GM23338 (cell line): Measurements from ENCODE around the gene SLC9A3. TPM values are rescaled to one million over a fixed set of nuclear protein-coding genes. Genes with fewer than 3 reads are reported as not detected.

Experiments used
- ATAC-seq: fragments of 200-7000 bp; cut with Tn5 transposase; 3 replicates; pipeline ENCODE4 v1.9.1; 2020
- DNase-seq: peaks from one replicate; pipeline ENCODE4 v3.0.0-alpha.2; 2015; ENCODE audit warnings: low spot score
- H2AFZ ChIP-seq: fragments of 200-600 bp; sonication (generic); 2 replicates; pipeline ENCODE4 v1.8.0; 2016; ENCODE audit warnings: antibody characterized with exemption, mild to moderate bottlenecking, moderate library complexity
- H3F3A ChIP-seq: fragments of 200-600 bp; sonication (generic); replicated peaks from 2 replicates; pipeline ENCODE4 v1.8.0; 2017; ENCODE audit warnings: antibody characterized with exemption, mixed run types, low read depth
- H3K27ac ChIP-seq: fragments of 200-600 bp; sonication (generic); 2 replicates; pipeline ENCODE4 v1.6.1; 2016; ENCODE audit warnings: low read depth
- H3K27me3 ChIP-seq: fragments of 200-600 bp; sonication (generic); 2 replicates; pipeline ENCODE4 v1.8.0; 2016; ENCODE audit warnings: mild to moderate bottlenecking, mixed run types, moderate library complexity; ENCODE audit not compliant: insufficient read depth
- H3K36me3 ChIP-seq: fragments of 200-600 bp; sonication (generic); 2 replicates; pipeline ENCODE4 v1.8.0; 2016; ENCODE audit warnings: mild to moderate bottlenecking; ENCODE audit not compliant: insufficient read depth
- H3K4me1 ChIP-seq: fragments of 200-600 bp; sonication (generic); 2 replicates; pipeline ENCODE4 v1.8.0; 2016; ENCODE audit warnings: mild to moderate bottlenecking, moderate library complexity; ENCODE audit not compliant: insufficient read depth
- H3K4me2 ChIP-seq: fragments of 200-600 bp; sonication (generic); 2 replicates; pipeline ENCODE4 v1.7.1; 2017; ENCODE audit warnings: mixed run types
- H3K4me3 ChIP-seq: fragments of 200-600 bp; sonication (generic); 2 replicates; pipeline ENCODE4 v1.6.1; 2016; ENCODE audit warnings: mixed run types
- H3K79me2 ChIP-seq: fragments of 200-600 bp; sonication (generic); replicated peaks from 2 replicates; pipeline ENCODE4 v1.8.0; 2017; ENCODE audit warnings: mild to moderate bottlenecking; ENCODE audit not compliant: insufficient read depth
- H3K9me2 ChIP-seq: fragments of 200-600 bp; sonication (generic); 2 replicates; pipeline ENCODE4 v1.8.0; 2017; ENCODE audit not compliant: insufficient read depth
- H4K20me1 ChIP-seq: fragments of 200-600 bp; sonication (generic); replicated peaks from 2 replicates; pipeline ENCODE4 v1.8.0; 2017; ENCODE audit warnings: mild to moderate bottlenecking; ENCODE audit not compliant: insufficient read depth
- H3K27ac Mint-ChIP-seq: 2 replicates; pipeline ENCODE4 v1.8.0; 2020; ENCODE audit warnings: inconsistent platforms, mild to moderate bottlenecking, moderate library complexity, mixed read lengths
- H3K27me3 Mint-ChIP-seq: 3 replicates; pipeline ENCODE4 v1.8.0; 2022; ENCODE audit warnings: low read depth, mild to moderate bottlenecking, moderate library complexity, mixed read lengths, inconsistent platforms; ENCODE audit not compliant: insufficient read depth, poor library complexity
- H3K36me3 Mint-ChIP-seq: 3 replicates; pipeline ENCODE4 v1.8.0; 2021; ENCODE audit warnings: low read depth, mild to moderate bottlenecking, inconsistent platforms, moderate library complexity, mixed read lengths
- H3K4me1 Mint-ChIP-seq: 3 replicates; pipeline ENCODE4 v1.8.0; 2020; ENCODE audit warnings: mild to moderate bottlenecking, inconsistent platforms, mixed read lengths
- H3K4me3 Mint-ChIP-seq: 3 replicates; pipeline ENCODE4 v1.8.0; 2021; ENCODE audit warnings: moderate library complexity, mild to moderate bottlenecking, inconsistent platforms, mixed read lengths
- H3K9me3 Mint-ChIP-seq: 3 replicates; pipeline ENCODE4 v1.8.0; 2020; ENCODE audit warnings: moderate library complexity, mild to moderate bottlenecking, inconsistent platforms, mixed read lengths
- CREB1 ChIP-seq: fragments of 250-450 bp; sonication (Bioruptor Pico); IDR thresholded peaks from 2 replicates; pipeline ENCODE4 v1.5.0; 2020; ENCODE audit warnings: low read depth, mild to moderate bottlenecking, moderate library complexity
- EZH2 ChIP-seq: fragments of 200-600 bp; sonication (generic); IDR thresholded peaks from one replicate; pipeline ENCODE4 v1.8.0; 2017; ENCODE audit warnings: antibody characterized with exemption, mild to moderate bottlenecking, low read depth; ENCODE audit not compliant: unreplicated experiment
- EZH2phosphoT487 ChIP-seq: fragments of 200-600 bp; sonication (generic); IDR thresholded peaks from one replicate; pipeline ENCODE4 v1.8.1; 2018; ENCODE audit warnings: antibody characterized with exemption; ENCODE audit not compliant: unreplicated experiment
- JUNB ChIP-seq: IDR thresholded peaks from one replicate; pipeline ENCODE4 v1.6.1; 2016; ENCODE audit warnings: antibody characterized with exemption; ENCODE audit not compliant: unreplicated experiment
- NANOG ChIP-seq: IDR thresholded peaks from 2 replicates; pipeline ENCODE4 v1.6.1; 2016; ENCODE audit warnings: antibody characterized with exemption, borderline replicate concordance
- POLR2AphosphoS5 ChIP-seq: IDR thresholded peaks from 2 replicates; pipeline ENCODE4 v1.6.1; 2016; ENCODE audit warnings: antibody characterized with exemption, low read depth
- STAT1 ChIP-seq: IDR thresholded peaks from one replicate; pipeline ENCODE4 v1.6.1; 2016; ENCODE audit warnings: antibody characterized with exemption; ENCODE audit not compliant: unreplicated experiment
- ZNF114 ChIP-seq: fragments of 250-450 bp; sonication (Bioruptor Pico); IDR thresholded peaks from 2 replicates; pipeline ENCODE4 v1.5.0; 2020; ENCODE audit warnings: mild to moderate bottlenecking, moderate library complexity
- ZNF331 ChIP-seq: fragments of 250-450 bp; sonication (Bioruptor Pico); IDR thresholded peaks from 2 replicates; pipeline ENCODE4 v1.5.0; 2020; ENCODE audit warnings: low read depth, mild to moderate bottlenecking, moderate library complexity
- polyA plus RNA-seq: library from polyadenylated mRNA; unstranded; fragments of >200 nt; fragmentation: Nextera tagmentation; extraction: Ambion mirVana; gene quantifications from 2 replicates; pipeline ENCODE4 v1.2.1, GENCODE V29; 2016
- total RNA-seq: library from RNA; depleted of rRNA; stranded (reverse); fragments of >200 nt; shearing (Covaris generic); gene quantifications from 2 replicates; pipeline ENCODE4 v1.2.3, GENCODE V29; 2014
- TF ChIP-seq, protein P1 (sequence below): fragments of 250-450 bp; sonication (Bioruptor Pico); IDR thresholded peaks from 2 replicates; pipeline ENCODE4 v1.5.0; 2020; ENCODE audit warnings: mild to moderate bottlenecking, moderate library complexity
- TF ChIP-seq, protein P2 (sequence below): IDR thresholded peaks from 2 replicates; pipeline ENCODE4 v1.6.1; 2016; ENCODE audit warnings: antibody characterized with exemption
- TF ChIP-seq, protein P3 (sequence below), 2 experiments: fragments of 200-600 bp in 1 of 2; sonication (generic) in 1 of 2; conservative IDR thresholded peaks; 2 replicates each; pipeline versions ENCODE4 v1.5.1 to v1.6.1; 2016 to 2017; ENCODE audit warnings: antibody characterized with exemption in 2 of 2, low read depth in 2 of 2, mild to moderate bottlenecking in 2 of 2, moderate library complexity in 1 of 2
- TF ChIP-seq, protein P4 (sequence below): IDR thresholded peaks from one replicate; pipeline ENCODE4 v1.6.1; 2018; ENCODE audit warnings: antibody characterized with exemption; ENCODE audit not compliant: unreplicated experiment

Gene SLC9A3
- total and polyA plus RNA-seq, 2 experiments from 2014 or later, result 0.39 to 3.1 TPM

DNA sequence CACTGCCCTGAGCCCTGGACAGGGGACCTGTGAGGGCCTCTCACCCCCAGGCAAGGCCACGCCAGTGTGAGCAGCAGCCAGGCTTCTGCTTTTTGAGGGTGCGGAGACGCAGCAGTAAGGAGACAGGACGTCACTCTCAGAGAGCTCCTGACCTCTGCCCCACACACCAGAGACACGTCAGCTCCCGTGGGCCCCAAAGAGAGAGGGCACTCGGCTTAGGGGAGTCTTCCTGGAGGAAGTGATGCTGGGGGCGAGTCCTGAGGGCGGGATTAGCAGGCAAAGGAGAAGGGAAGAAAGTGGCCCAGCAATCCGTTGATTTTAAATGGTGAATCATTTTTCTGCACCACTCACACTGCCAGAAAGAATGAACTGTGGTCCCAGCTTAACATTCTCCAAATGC, 24.0 kb upstream of the SLC9A3 start:
- no peak for ATAC-seq
- Histone ChIP-seq H3K79me2 (no peaks in the 10 kb centered on the region), H3K4me1 (no peaks in the 10 kb centered on the region), H3K27ac (no peak overlapping the region), H3K4me2 (no peak overlapping the region), H4K20me1 (no peaks in the 10 kb centered on the region), H3K9me2 (no peaks in the 10 kb centered on the region), H2AFZ (no peak overlapping the region), H3F3A (no peaks in the 10 kb centered on the region), H3K27me3 (peaks cover 12% of the 10 kb centered on the region; the same call in 1 of the 2 replicates), H3K4me3 (no peak overlapping the region), H3K36me3 (no peaks in the 10 kb centered on the region)
- H3K27me3 Mint-ChIP-seq, result peaks cover 17% of the 10 kb centered on the region
- no peaks in the 10 kb centered on the region for H3K4me1 Mint-ChIP-seq
- peaks cover 6% of the 10 kb centered on the region; the same call in 2 of the 3 replicates for H3K9me3 Mint-ChIP-seq
- DNase-seq, result no peak
- TF ChIP-seq NANOG, result no peak
- TF ChIP-seq EZH2phosphoT487, result no peak
- no peak for TF ChIP-seq POLR2AphosphoS5
- TF ChIP-seq, protein P1, sequence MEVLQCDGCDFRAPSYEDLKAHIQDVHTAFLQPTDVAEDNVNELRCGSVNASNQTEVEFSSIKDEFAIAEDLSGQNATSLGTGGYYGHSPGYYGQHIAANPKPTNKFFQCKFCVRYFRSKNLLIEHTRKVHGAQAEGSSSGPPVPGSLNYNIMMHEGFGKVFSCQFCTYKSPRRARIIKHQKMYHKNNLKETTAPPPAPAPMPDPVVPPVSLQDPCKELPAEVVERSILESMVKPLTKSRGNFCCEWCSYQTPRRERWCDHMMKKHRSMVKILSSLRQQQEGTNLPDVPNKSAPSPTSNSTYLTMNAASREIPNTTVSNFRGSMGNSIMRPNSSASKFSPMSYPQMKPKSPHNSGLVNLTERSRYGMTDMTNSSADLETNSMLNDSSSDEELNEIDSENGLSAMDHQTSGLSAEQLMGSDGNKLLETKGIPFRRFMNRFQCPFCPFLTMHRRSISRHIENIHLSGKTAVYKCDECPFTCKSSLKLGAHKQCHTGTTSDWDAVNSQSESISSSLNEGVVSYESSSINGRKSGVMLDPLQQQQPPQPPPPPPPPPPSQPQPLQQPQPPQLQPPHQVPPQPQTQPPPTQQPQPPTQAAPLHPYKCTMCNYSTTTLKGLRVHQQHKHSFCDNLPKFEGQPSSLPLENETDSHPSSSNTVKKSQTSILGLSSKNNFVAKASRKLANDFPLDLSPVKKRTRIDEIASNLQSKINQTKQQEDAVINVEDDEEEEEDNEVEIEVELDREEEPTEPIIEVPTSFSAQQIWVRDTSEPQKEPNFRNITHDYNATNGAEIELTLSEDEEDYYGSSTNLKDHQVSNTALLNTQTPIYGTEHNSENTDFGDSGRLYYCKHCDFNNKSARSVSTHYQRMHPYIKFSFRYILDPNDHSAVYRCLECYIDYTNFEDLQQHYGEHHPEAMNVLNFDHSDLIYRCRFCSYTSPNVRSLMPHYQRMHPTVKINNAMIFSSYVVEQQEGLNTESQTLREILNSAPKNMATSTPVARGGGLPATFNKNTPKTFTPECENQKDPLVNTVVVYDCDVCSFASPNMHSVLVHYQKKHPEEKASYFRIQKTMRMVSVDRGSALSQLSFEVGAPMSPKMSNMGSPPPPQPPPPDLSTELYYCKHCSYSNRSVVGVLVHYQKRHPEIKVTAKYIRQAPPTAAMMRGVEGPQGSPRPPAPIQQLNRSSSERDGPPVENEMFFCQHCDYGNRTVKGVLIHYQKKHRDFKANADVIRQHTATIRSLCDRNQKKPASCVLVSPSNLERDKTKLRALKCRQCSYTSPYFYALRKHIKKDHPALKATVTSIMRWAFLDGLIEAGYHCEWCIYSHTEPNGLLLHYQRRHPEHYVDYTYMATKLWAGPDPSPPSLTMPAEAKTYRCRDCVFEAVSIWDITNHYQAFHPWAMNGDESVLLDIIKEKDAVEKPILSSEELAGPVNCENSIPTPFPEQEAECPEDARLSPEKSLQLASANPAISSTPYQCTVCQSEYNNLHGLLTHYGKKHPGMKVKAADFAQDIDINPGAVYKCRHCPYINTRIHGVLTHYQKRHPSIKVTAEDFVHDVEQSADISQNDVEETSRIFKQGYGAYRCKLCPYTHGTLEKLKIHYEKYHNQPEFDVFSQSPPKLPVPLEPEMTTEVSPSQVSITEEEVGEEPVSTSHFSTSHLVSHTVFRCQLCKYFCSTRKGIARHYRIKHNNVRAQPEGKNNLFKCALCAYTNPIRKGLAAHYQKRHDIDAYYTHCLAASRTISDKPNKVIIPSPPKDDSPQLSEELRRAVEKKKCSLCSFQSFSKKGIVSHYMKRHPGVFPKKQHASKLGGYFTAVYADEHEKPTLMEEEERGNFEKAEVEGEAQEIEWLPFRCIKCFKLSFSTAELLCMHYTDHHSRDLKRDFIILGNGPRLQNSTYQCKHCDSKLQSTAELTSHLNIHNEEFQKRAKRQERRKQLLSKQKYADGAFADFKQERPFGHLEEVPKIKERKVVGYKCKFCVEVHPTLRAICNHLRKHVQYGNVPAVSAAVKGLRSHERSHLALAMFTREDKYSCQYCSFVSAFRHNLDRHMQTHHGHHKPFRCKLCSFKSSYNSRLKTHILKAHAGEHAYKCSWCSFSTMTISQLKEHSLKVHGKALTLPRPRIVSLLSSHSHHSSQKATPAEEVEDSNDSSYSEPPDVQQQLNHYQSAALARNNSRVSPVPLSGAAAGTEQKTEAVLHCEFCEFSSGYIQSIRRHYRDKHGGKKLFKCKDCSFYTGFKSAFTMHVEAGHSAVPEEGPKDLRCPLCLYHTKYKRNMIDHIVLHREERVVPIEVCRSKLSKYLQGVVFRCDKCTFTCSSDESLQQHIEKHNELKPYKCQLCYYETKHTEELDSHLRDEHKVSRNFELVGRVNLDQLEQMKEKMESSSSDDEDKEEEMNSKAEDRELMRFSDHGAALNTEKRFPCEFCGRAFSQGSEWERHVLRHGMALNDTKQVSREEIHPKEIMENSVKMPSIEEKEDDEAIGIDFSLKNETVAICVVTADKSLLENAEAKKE (CRISPR knock-in tag), result no peak
- no peak for TF ChIP-seq CREB1 (CRISPR knock-in tag)
- TF ChIP-seq, protein P2, sequence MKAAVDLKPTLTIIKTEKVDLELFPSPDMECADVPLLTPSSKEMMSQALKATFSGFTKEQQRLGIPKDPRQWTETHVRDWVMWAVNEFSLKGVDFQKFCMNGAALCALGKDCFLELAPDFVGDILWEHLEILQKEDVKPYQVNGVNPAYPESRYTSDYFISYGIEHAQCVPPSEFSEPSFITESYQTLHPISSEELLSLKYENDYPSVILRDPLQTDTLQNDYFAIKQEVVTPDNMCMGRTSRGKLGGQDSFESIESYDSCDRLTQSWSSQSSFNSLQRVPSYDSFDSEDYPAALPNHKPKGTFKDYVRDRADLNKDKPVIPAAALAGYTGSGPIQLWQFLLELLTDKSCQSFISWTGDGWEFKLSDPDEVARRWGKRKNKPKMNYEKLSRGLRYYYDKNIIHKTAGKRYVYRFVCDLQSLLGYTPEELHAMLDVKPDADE, result no peak
- no peak for TF ChIP-seq ZNF331 (CRISPR knock-in tag)
- TF ChIP-seq, protein P3, sequence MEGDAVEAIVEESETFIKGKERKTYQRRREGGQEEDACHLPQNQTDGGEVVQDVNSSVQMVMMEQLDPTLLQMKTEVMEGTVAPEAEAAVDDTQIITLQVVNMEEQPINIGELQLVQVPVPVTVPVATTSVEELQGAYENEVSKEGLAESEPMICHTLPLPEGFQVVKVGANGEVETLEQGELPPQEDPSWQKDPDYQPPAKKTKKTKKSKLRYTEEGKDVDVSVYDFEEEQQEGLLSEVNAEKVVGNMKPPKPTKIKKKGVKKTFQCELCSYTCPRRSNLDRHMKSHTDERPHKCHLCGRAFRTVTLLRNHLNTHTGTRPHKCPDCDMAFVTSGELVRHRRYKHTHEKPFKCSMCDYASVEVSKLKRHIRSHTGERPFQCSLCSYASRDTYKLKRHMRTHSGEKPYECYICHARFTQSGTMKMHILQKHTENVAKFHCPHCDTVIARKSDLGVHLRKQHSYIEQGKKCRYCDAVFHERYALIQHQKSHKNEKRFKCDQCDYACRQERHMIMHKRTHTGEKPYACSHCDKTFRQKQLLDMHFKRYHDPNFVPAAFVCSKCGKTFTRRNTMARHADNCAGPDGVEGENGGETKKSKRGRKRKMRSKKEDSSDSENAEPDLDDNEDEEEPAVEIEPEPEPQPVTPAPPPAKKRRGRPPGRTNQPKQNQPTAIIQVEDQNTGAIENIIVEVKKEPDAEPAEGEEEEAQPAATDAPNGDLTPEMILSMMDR (conservative IDR thresholded peaks at IDR 0.05; ENCODE audit: low read depth in 2 of 2), result no peak
- TF ChIP-seq STAT1, result no peak
- no peak for TF ChIP-seq JUNB
- no peak for TF ChIP-seq ZNF114 (CRISPR knock-in tag)
- TF ChIP-seq, protein P4, sequence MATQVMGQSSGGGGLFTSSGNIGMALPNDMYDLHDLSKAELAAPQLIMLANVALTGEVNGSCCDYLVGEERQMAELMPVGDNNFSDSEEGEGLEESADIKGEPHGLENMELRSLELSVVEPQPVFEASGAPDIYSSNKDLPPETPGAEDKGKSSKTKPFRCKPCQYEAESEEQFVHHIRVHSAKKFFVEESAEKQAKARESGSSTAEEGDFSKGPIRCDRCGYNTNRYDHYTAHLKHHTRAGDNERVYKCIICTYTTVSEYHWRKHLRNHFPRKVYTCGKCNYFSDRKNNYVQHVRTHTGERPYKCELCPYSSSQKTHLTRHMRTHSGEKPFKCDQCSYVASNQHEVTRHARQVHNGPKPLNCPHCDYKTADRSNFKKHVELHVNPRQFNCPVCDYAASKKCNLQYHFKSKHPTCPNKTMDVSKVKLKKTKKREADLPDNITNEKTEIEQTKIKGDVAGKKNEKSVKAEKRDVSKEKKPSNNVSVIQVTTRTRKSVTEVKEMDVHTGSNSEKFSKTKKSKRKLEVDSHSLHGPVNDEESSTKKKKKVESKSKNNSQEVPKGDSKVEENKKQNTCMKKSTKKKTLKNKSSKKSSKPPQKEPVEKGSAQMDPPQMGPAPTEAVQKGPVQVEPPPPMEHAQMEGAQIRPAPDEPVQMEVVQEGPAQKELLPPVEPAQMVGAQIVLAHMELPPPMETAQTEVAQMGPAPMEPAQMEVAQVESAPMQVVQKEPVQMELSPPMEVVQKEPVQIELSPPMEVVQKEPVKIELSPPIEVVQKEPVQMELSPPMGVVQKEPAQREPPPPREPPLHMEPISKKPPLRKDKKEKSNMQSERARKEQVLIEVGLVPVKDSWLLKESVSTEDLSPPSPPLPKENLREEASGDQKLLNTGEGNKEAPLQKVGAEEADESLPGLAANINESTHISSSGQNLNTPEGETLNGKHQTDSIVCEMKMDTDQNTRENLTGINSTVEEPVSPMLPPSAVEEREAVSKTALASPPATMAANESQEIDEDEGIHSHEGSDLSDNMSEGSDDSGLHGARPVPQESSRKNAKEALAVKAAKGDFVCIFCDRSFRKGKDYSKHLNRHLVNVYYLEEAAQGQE, result no peak
- TF ChIP-seq EZH2, result no peak
- H3K36me3 Mint-ChIP-seq, result no peaks in the 10 kb centered on the region
- H3K4me3 Mint-ChIP-seq, result no peak overlapping the region
- H3K27ac Mint-ChIP-seq, result no peak overlapping the region
